Vagina (tissue), 2 donors: ENCODE results near the gene SEC23A. TPM values are rescaled to one million over a fixed set of nuclear protein-coding genes. Genes with fewer than 3 reads are reported as not detected.
"Not testable (repeated sequence)": the region's sequence is repeated elsewhere in the genome, so short reads cannot be mapped to it uniquely, and the experiment has no call there.

Experiments
- DNase-seq, 2 donors: peaks; one replicate each; pipeline ENCODE4 v3.0.0-alpha.2; 2017; ENCODE audit errors: extremely low spot score in 2 of 2
- H3K27ac ChIP-seq: fragments of 200-600 bp; sonication (generic); one replicate; pipeline ENCODE4 v1.5.1; 2019
- H3K27me3 ChIP-seq: fragments of 200-600 bp; sonication (generic); one replicate; pipeline ENCODE4 v1.5.1; 2019
- H3K36me3 ChIP-seq, 2 donors: fragments of 200-600 bp; sonication (generic); one replicate each; pipeline ENCODE4 v1.5.1; 2017 to 2019
- H3K4me1 ChIP-seq: fragments of 200-600 bp; sonication (generic); one replicate; pipeline ENCODE4 v1.5.1; 2019
- H3K4me3 ChIP-seq, 2 donors: fragments of 200-600 bp; sonication (generic); 1 replicate in 1 of 2; 2 replicates in 1 of 2; pipeline ENCODE4 v1.5.1; 2016 to 2019
- H3K9me3 ChIP-seq: fragments of 200-600 bp; sonication (generic); one replicate; pipeline ENCODE4 v1.5.1; 2019
- POLR2A ChIP-seq, 2 donors: fragments of 450-650 bp; IDR thresholded peaks; one replicate each; pipeline ENCODE4 v1.6.1; 2017; ENCODE audit warnings: antibody characterized with exemption in 2 of 2, mild to moderate bottlenecking in 2 of 2, moderate library complexity in 2 of 2
- POLR2AphosphoS5 ChIP-seq, 2 donors: sonication (generic); formaldehyde crosslinking; IDR thresholded peaks; one replicate each; pipeline ENCODE4 v1.9.0; 2017; ENCODE audit warnings: antibody characterized with exemption in 2 of 2, mild to moderate bottlenecking in 2 of 2, low read depth in 1 of 2; ENCODE audit not compliant: insufficient read depth in 1 of 2
- intact Hi-C: fragments of 100-400 bp; cut with DNase I; formaldehyde crosslinking; loops from one replicate; pipeline ENCODE4 v1.15.1; 2023
- total RNA-seq: library from RNA; depleted of rRNA; stranded (reverse); fragments of >200 nt; gene quantifications from one replicate; pipeline ENCODE4 v1.2.3, GENCODE V29; 2016
- TF ChIP-seq, protein P1 (sequence below), 3 experiments: fragments of 450-650 bp in 2 of 3; fragments of 200-600 bp in 1 of 3; sonication (generic) in 1 of 3; IDR thresholded peaks; one replicate each; pipeline ENCODE4 v1.5.1; 2017 to 2019; ENCODE audit warnings: antibody characterized with exemption in 3 of 3, mild to moderate bottlenecking in 2 of 3, moderate library complexity in 2 of 3

The SEC23A gene
- total RNA-seq, 1 donor from 2014 or later: 54.8 TPM

GRCh38 chr14:39099748-39100147, 3.3 kb downstream of the SEC23A start:
- Histone ChIP-seq H3K27ac (no peak overlapping the region), H3K4me1 (peaks cover 66% of the 10 kb centered on the region)
- TF ChIP-seq, protein P1, sequence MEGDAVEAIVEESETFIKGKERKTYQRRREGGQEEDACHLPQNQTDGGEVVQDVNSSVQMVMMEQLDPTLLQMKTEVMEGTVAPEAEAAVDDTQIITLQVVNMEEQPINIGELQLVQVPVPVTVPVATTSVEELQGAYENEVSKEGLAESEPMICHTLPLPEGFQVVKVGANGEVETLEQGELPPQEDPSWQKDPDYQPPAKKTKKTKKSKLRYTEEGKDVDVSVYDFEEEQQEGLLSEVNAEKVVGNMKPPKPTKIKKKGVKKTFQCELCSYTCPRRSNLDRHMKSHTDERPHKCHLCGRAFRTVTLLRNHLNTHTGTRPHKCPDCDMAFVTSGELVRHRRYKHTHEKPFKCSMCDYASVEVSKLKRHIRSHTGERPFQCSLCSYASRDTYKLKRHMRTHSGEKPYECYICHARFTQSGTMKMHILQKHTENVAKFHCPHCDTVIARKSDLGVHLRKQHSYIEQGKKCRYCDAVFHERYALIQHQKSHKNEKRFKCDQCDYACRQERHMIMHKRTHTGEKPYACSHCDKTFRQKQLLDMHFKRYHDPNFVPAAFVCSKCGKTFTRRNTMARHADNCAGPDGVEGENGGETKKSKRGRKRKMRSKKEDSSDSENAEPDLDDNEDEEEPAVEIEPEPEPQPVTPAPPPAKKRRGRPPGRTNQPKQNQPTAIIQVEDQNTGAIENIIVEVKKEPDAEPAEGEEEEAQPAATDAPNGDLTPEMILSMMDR (IDR thresholded peaks at IDR 0.05): no peak
- TF ChIP-seq POLR2AphosphoS5 (IDR thresholded peaks at IDR 0.05; ENCODE audit: insufficient read depth in 1 of 2, low read depth in 1 of 2): no peak
- no peak for TF ChIP-seq POLR2A (IDR thresholded peaks at IDR 0.05)

DNA sequence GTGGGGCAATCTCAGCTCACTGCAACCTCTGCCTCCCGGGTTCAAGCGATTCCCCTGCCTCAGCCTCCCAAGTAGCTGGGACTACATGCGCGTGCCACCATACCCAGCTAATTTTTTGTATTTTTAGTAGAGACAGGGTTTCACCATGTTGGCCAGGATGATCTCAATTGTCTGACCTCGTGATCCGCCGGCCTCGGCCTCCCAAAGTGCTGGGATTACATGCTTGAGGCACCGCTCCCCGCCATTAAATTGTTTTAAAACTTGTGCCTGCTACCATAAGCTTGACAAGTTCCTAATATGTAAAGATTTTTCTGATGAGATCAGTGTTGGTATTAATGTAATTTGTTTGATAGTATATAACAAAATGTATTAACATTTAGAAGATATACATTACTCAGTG, 3.8 kb downstream of the SEC23A start:
- H3K9me3 ChIP-seq, H3K36me3 ChIP-seq, H3K27ac ChIP-seq, intact Hi-C loops, H3K27me3 ChIP-seq, DNase-seq, H3K4me3 ChIP-seq: not testable (repeated sequence)
- H3K4me1 ChIP-seq: peaks cover 65% of the 10 kb centered on the region

More at GRCh38 chr14:39099748-39100147, 3.3 kb downstream of the SEC23A start:
- no peaks in the 10 kb centered on the region for H3K36me3 ChIP-seq
- H3K27me3 ChIP-seq: no peaks in the 10 kb centered on the region
- H3K9me3 ChIP-seq: no peaks in the 10 kb centered on the region
- H3K4me3 ChIP-seq: no peak overlapping the region
- intact Hi-C loops: no loop called here
- no peak for DNase-seq

DNA sequence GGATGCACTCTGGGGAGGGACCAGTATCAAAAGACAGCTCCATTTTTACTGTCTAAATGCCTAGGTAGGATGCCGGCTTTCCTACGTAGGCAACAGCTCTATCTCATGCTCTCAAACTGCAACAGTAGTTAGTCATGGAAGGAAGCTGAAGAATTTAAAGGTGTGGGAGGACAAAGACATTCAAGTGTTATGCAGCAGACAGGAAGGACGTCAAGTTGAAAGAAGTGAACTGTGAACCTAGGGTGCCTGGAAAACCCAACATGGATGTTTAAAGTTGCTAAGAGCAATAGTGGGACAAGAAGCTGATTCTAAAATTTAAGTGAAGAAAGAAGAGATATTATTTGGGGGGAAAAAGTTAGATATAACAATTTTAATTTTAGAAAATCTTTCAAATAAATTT, 5.9 kb downstream of the SEC23A start:
- no peak overlapping the region for H3K27ac ChIP-seq
- H3K4me1 ChIP-seq: peaks cover 57% of the 10 kb centered on the region

DNA sequence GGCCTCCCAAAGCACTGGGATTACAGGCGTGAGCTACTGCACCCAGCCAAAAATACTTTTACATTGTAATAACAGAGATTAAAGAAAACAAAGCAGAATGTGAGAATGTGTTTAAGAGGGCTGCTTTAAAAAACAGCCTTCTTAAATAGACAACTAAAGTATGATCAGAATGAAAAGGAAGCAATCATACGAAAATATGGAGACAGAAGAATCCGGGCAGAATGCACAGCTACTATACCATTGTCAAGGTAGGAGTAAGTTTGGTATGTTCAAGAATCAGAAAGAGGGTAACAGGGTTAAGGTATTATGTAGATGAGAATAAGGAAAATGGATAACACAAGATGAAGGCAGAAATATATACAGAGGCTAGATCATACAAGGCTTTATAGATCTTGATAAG, 8.5 kb downstream of the SEC23A start:
- Histone ChIP-seq H3K27ac (no peak overlapping the region), H3K36me3 (peaks cover 4 to 40% of the 10 kb centered on the region in 2 donors), H3K4me3 (no peak overlapping the region), H3K4me1 (peaks cover 37% of the 10 kb centered on the region), H3K27me3 (no peaks in the 10 kb centered on the region), H3K9me3 (no peaks in the 10 kb centered on the region)
- intact Hi-C loops: no loop called here
- DNase-seq: no peak
- TF ChIP-seq, protein P1 (IDR thresholded peaks at IDR 0.05): no peak
- no peak for TF ChIP-seq POLR2A (IDR thresholded peaks at IDR 0.05)
- no peak for TF ChIP-seq POLR2AphosphoS5 (IDR thresholded peaks at IDR 0.05; ENCODE audit: insufficient read depth in 1 of 2, low read depth in 1 of 2)

More for the DNA sequence above, 5.9 kb downstream of the SEC23A start:
- peaks cover 0 to 14% of the 10 kb centered on the region in 2 donors for H3K36me3 ChIP-seq
- TF ChIP-seq POLR2AphosphoS5 (IDR thresholded peaks at IDR 0.05; ENCODE audit: insufficient read depth in 1 of 2, low read depth in 1 of 2) (no peak), POLR2A (IDR thresholded peaks at IDR 0.05) (no peak)
- TF ChIP-seq, protein P1 (IDR thresholded peaks at IDR 0.05): no peak
- intact Hi-C loops: no loop called here
- H3K4me3 ChIP-seq: no peak overlapping the region
- no peaks in the 10 kb centered on the region for H3K27me3 ChIP-seq
- no peak for DNase-seq
- no peaks in the 10 kb centered on the region for H3K9me3 ChIP-seq

DNA sequence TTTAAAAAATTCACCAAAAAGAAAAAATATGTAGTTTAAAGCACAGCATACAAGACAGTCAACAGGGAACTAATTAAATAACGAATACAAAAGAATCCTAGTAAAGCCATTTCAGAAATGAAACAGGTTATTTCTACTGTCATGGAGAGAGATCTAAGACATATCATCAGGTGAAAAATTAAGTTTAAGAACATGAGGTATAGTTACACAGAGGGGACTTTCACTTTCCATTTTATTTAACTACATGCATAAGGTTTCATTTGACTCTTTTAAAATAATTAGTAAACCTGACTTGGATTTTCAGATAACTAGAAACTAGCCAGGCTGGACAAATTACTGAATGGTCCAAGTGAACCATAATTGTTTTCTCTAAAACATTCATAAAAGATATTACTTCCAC, 11.3 kb downstream of the SEC23A start:
- no peaks in the 10 kb centered on the region for H3K27me3 ChIP-seq
- H3K36me3 ChIP-seq: peaks cover 4 to 54% of the 10 kb centered on the region in 2 donors
- H3K4me1 ChIP-seq: peaks cover 17% of the 10 kb centered on the region
- no peak overlapping the region for H3K27ac ChIP-seq
- DNase-seq: no peak
- intact Hi-C loops: no loop called here
- H3K9me3 ChIP-seq: no peaks in the 10 kb centered on the region
- no peak for TF ChIP-seq POLR2AphosphoS5 (IDR thresholded peaks at IDR 0.05; ENCODE audit: insufficient read depth in 1 of 2, low read depth in 1 of 2)
- TF ChIP-seq, protein P1 (IDR thresholded peaks at IDR 0.05): no peak
- no peak overlapping the region for H3K4me3 ChIP-seq
